ENCODE data around the gene MBIP. TPM values are rescaled to one million over a fixed set of nuclear protein-coding genes. Genes with fewer than 3 reads are reported as not detected.
A peak's percentile ranks its signal among the peaks of the same experiment; 100 is the strongest.

MBIP gene
- polyA plus RNA-seq, result 10 to 100 TPM; 12.9 to 30.8 (median 22.0) TPM
- long read RNA-seq, donor 1, result 0 reads
- long read RNA-seq, donor 2, partial matches to known transcripts, result 0 of 2 reads
- long read RNA-seq, donor 2, other reads (novel, unspliced or antisense), result 0 of 2 reads
- long read RNA-seq, donor 3, transcript MBIP-203 (9 exons, 1,648 nt), result major isoform, 5 of 6 reads
- long read RNA-seq, donor 3, partial matches to known transcripts, result 0 of 6 reads
- long read RNA-seq, donor 3, other reads (novel, unspliced or antisense), result 0 of 6 reads
- long read RNA-seq, donor 4, partial matches to known transcripts, result 0 of 1 reads
- long read RNA-seq, donor 4, other reads (novel, unspliced or antisense), result 0 of 1 reads
- long read RNA-seq, donor 5, partial matches to known transcripts, result 0 of 2 reads
- long read RNA-seq, donor 5, other reads (novel, unspliced or antisense), result 0 of 2 reads
- long read RNA-seq, donor 6, partial matches to known transcripts, result 0 of 4 reads
- long read RNA-seq, donor 6, other reads (novel, unspliced or antisense), result 0 of 4 reads
- long read RNA-seq, donor 7, result 0 reads
- long read RNA-seq, donor 8, partial matches to known transcripts, result 0 of 1 reads
- long read RNA-seq, donor 8, other reads (novel, unspliced or antisense), result 0 of 1 reads
- long read RNA-seq, donor 9, partial matches to known transcripts, result 0 of 1 reads
- long read RNA-seq, donor 9, other reads (novel, unspliced or antisense), result 0 of 1 reads
- long read RNA-seq, donor 10, transcript MBIP-203 (9 exons, 1,648 nt), result major isoform, 13 of 18 reads
- long read RNA-seq, donor 10, partial matches to known transcripts, result 0 of 18 reads
- long read RNA-seq, donor 10, other reads (novel, unspliced or antisense), result 0 of 18 reads

- FAIRE-seq, result no peak
- no peaks in the 10 kb centered on the region for H3K36me3 ChIP-seq (ENCODE audit: control insufficient read depth in 3 of 3, insufficient read depth in 2 of 3, low read depth in 1 of 3, low read length in 3 of 3)
- DNase-seq, result peak; percentile 97 to 99
- H3K27ac ChIP-seq (ENCODE audit: low read depth in 1 of 3, low read length in 2 of 3), result peak within 1 kb of the TSS; percentile 89 to 94 (median 92)
- peaks cover 0 to 5% (median 0%) of the 10 kb centered on the region in 3 donors for H3K4me1 ChIP-seq (ENCODE audit: control insufficient read depth in 3 of 3, insufficient read depth in 2 of 3, low read depth in 1 of 3, low read length in 2 of 3)
- H3K9me3 ChIP-seq (ENCODE audit: control insufficient read depth in 2 of 2, insufficient read depth in 1 of 2, low read depth in 1 of 2, low read length in 1 of 2), result no peaks in the 10 kb centered on the region
- no peaks in the 10 kb centered on the region for H3K27me3 ChIP-seq (ENCODE audit: control insufficient read depth in 3 of 3, insufficient read depth in 3 of 3, low read length in 3 of 3)
- WGBS, 3 donors, result 0 to 1% (median 0%) methylated on average over 35 of the region's 35 CpGs
- peak within 1 kb of the TSS; percentile 67 to 100 (median 94) for H3K4me3 ChIP-seq (ENCODE audit: low read depth in 1 of 3, low read length in 3 of 3)
Measured at GRCh38 chr14:36320200-36320896, at the start of gene MBIP. MBIP (minus strand) TSS chr14:36320637; CDS start chr14:36320588, 49 bp downstream.

- Histone ChIP-seq H3K27me3 (ENCODE audit: control insufficient read depth in 3 of 3, insufficient read depth in 3 of 3, low read length in 3 of 3) (peaks cover 0 to 3% (median 0%) of the 10 kb centered on the region in 3 donors), H3K4me1 (ENCODE audit: control insufficient read depth in 3 of 3, insufficient read depth in 2 of 3, low read depth in 1 of 3, low read length in 2 of 3) (no peaks in the 10 kb centered on the region), H3K36me3 (ENCODE audit: control insufficient read depth in 3 of 3, insufficient read depth in 2 of 3, low read depth in 1 of 3, low read length in 3 of 3) (no peaks in the 10 kb centered on the region), H3K9me3 (ENCODE audit: control insufficient read depth in 2 of 2, insufficient read depth in 1 of 2, low read depth in 1 of 2, low read length in 1 of 2) (peaks cover 0 to 2% of the 10 kb centered on the region in 2 donors), H3K4me3 (ENCODE audit: low read depth in 1 of 3, low read length in 3 of 3) (no peak overlapping the region), H3K27ac (ENCODE audit: low read depth in 1 of 3, low read length in 2 of 3) (no peak overlapping the region)
- DNase-seq (no peak), FAIRE-seq (no peak)
- 69 to 80% (median 73%) methylated on average over 6 of the region's 6 CpGs for WGBS, 3 donors
Measured at GRCh38 chr14:36367985-36368774, 47.7 kb upstream of the MBIP start.

DNA sequence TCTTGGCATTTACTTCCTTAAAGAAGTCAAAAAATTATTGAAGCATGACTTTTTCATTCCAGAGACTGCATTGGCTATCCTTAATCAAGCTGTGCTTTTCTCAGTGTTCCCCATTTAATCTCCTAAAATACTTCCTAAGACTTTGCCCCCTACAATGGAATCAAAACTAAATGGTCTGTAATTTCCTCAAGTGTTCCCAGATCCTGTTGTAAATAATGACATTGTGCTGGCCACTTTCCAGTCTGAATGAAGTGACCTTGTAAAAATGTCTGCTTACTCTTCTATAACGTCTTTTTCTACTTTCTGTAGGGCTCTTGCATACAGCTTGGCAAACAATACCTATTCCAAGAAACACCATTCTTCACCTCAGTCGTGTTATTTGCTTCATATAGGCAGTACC, 45.3 kb upstream of the MBIP start:
- Histone ChIP-seq H3K36me3 (ENCODE audit: control insufficient read depth in 3 of 3, insufficient read depth in 2 of 3, low read depth in 1 of 3, low read length in 3 of 3) (no peaks in the 10 kb centered on the region), H3K9me3 (ENCODE audit: control insufficient read depth in 2 of 2, insufficient read depth in 1 of 2, low read depth in 1 of 2, low read length in 1 of 2) (peaks cover 0 to 2% of the 10 kb centered on the region in 2 donors), H3K4me3 (ENCODE audit: low read depth in 1 of 3, low read length in 3 of 3) (no peak overlapping the region), H3K27me3 (ENCODE audit: control insufficient read depth in 3 of 3, insufficient read depth in 3 of 3, low read length in 3 of 3) (peaks cover 0 to 3% (median 0%) of the 10 kb centered on the region in 3 donors), H3K4me1 (ENCODE audit: control insufficient read depth in 3 of 3, insufficient read depth in 2 of 3, low read depth in 1 of 3, low read length in 2 of 3) (no peaks in the 10 kb centered on the region), H3K27ac (ENCODE audit: low read depth in 1 of 3, low read length in 2 of 3) (no peak overlapping the region)
- DNase-seq (no peak), FAIRE-seq (no peak)
- WGBS, 3 donors, result 17 to 34% (median 27%) methylated on average over 2 of the region's 2 CpGs

DNA sequence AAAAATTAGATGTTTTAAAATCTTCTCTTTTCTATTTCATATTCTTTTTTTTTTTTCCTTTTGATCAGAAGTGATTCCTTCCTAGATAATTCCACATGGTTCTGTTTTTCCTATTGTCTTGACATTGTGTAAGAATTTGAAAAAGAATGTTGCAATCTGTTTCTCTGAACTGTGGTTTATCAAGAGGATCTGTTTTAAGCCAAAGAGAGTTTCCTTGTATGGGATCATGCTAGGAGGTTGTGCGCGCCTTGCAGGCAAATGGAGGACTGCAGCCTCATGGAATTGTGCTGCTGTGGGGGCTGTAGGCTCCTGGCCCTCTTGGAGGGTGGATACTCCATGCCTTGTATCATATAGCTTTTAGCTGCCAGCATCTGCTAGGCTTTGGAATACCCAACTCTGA, 43.3 kb upstream of the MBIP start:
- no peak for FAIRE-seq
- Histone ChIP-seq H3K4me1 (ENCODE audit: control insufficient read depth in 3 of 3, insufficient read depth in 2 of 3, low read depth in 1 of 3, low read length in 2 of 3) (no peaks in the 10 kb centered on the region), H3K4me3 (ENCODE audit: low read depth in 1 of 3, low read length in 3 of 3) (no peak overlapping the region), H3K27ac (ENCODE audit: low read depth in 1 of 3, low read length in 2 of 3) (no peak overlapping the region), H3K27me3 (ENCODE audit: control insufficient read depth in 3 of 3, insufficient read depth in 3 of 3, low read length in 3 of 3) (peaks cover 0 to 3% (median 0%) of the 10 kb centered on the region in 3 donors), H3K36me3 (ENCODE audit: control insufficient read depth in 3 of 3, insufficient read depth in 2 of 3, low read depth in 1 of 3, low read length in 3 of 3) (no peaks in the 10 kb centered on the region), H3K9me3 (ENCODE audit: control insufficient read depth in 2 of 2, insufficient read depth in 1 of 2, low read depth in 1 of 2, low read length in 1 of 2) (peaks cover 0 to 2% of the 10 kb centered on the region in 2 donors)
- DNase-seq, result no peak
- 91 to 95% (median 94%) methylated on average over 2 of the region's 2 CpGs for WGBS, 3 donors

DNA sequence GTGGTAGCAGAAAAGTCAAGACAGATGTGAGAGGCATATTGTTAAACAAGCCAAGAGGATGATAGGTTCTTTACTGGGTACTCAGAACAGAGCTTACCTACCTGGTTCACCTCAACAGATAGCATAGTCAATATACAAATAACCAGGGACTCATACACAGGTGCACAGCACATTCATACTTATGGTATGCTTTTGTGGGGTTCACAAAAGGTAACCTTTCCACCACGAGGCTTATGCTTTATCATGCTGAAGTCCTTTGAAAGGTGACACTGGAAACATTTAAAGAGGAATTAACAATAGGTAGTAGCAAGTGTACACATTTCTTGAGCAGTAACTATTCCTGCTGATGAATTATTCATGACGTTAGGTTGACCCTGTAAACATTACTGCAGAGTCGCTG, 42.2 kb upstream of the MBIP start:
- FAIRE-seq (no peak), DNase-seq (no peak)
- Histone ChIP-seq H3K27ac (ENCODE audit: low read depth in 1 of 3, low read length in 2 of 3) (no peak overlapping the region), H3K4me3 (ENCODE audit: low read depth in 1 of 3, low read length in 3 of 3) (no peak overlapping the region), H3K9me3 (ENCODE audit: control insufficient read depth in 2 of 2, insufficient read depth in 1 of 2, low read depth in 1 of 2, low read length in 1 of 2) (no peaks in the 10 kb centered on the region), H3K36me3 (ENCODE audit: control insufficient read depth in 3 of 3, insufficient read depth in 2 of 3, low read depth in 1 of 3, low read length in 3 of 3) (no peaks in the 10 kb centered on the region), H3K27me3 (ENCODE audit: control insufficient read depth in 3 of 3, insufficient read depth in 3 of 3, low read length in 3 of 3) (peaks cover 0 to under 1% (median 0%) of the 10 kb centered on the region in 3 donors), H3K4me1 (ENCODE audit: control insufficient read depth in 3 of 3, insufficient read depth in 2 of 3, low read depth in 1 of 3, low read length in 2 of 3) (no peaks in the 10 kb centered on the region)
- 41 to 62% (median 53%) methylated on average over 3 of the region's 3 CpGs for WGBS, 3 donors

DNA sequence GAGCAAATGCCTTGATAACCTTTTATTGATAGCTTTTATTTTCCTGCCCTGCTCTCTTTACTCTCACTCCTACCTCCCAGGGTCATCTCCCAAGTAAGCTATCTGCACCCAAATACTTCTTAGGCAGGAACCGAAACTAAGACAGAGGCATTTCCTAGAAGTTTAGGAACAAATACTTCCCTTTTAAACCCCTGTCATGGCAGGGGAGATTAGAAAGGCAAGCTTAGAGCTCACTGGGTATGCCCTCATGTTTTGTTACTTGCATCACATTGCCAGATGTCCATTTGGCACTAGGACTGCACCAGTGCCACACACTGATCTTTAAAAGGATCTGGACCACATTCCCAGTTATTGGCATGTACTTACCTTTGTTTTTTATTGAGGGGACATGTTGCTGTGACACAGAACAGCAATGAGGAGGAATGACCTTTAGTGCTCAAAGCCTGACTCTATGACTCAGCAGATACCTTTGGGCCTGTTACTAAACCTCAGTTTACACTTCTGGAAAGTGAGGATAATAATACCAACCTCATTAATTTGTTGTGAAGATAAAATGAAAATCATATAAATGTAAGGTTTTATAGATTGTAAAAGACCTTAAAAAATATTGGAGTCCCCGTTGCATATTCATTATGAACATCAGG, 40.9 kb upstream of the MBIP start:
- Histone ChIP-seq H3K4me3 (ENCODE audit: low read depth in 1 of 3, low read length in 3 of 3) (no peak overlapping the region), H3K9me3 (ENCODE audit: control insufficient read depth in 2 of 2, insufficient read depth in 1 of 2, low read depth in 1 of 2, low read length in 1 of 2) (no peaks in the 10 kb centered on the region), H3K4me1 (ENCODE audit: control insufficient read depth in 3 of 3, insufficient read depth in 2 of 3, low read depth in 1 of 3, low read length in 2 of 3) (no peaks in the 10 kb centered on the region), H3K27ac (ENCODE audit: low read depth in 1 of 3, low read length in 2 of 3) (no peak overlapping the region), H3K36me3 (ENCODE audit: control insufficient read depth in 3 of 3, insufficient read depth in 2 of 3, low read depth in 1 of 3, low read length in 3 of 3) (no peaks in the 10 kb centered on the region), H3K27me3 (ENCODE audit: control insufficient read depth in 3 of 3, insufficient read depth in 3 of 3, low read length in 3 of 3) (no peaks in the 10 kb centered on the region)
- FAIRE-seq, result no peak
- DNase-seq, result no peak
- WGBS, 3 donors, result 56 to 81% (median 74%) methylated on average over 2 of the region's 2 CpGs

DNA sequence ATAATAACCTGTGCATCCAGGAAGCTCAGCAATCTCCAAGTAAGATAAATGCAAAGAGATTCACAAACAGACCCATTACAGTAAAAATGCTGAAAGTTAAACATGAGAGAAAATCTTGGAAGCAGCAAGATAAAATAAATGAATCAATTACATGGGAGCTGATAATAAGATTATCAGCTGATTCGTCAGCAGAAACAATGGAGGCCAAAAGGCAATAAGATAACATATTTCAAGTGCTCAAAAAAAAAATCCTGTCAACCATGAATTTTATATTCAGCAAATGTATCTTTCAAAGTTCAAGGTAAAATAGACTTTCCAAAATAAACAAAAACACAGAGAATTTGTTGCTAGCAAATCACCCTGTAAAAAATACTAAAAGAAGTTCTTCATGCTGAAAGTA, 36.4 kb upstream of the MBIP start:
- 29 to 71% (median 60%) methylated on average over 1 of the region's 1 CpG for WGBS, 3 donors
- H3K9me3 ChIP-seq (ENCODE audit: control insufficient read depth in 2 of 2, insufficient read depth in 1 of 2, low read depth in 1 of 2, low read length in 1 of 2), result peaks cover 0 to 4% of the 10 kb centered on the region in 2 donors
- H3K4me3 ChIP-seq (ENCODE audit: low read depth in 1 of 3, low read length in 3 of 3), result no peak overlapping the region
- H3K36me3 ChIP-seq (ENCODE audit: control insufficient read depth in 3 of 3, insufficient read depth in 2 of 3, low read depth in 1 of 3, low read length in 3 of 3), result no peaks in the 10 kb centered on the region
- H3K27me3 ChIP-seq (ENCODE audit: control insufficient read depth in 3 of 3, insufficient read depth in 3 of 3, low read length in 3 of 3), result no peaks in the 10 kb centered on the region
- H3K4me1 ChIP-seq (ENCODE audit: control insufficient read depth in 3 of 3, insufficient read depth in 2 of 3, low read depth in 1 of 3, low read length in 2 of 3), result no peaks in the 10 kb centered on the region
- FAIRE-seq (no peak), DNase-seq (no peak)
- H3K27ac ChIP-seq (ENCODE audit: low read depth in 1 of 3, low read length in 2 of 3), result no peak overlapping the region

Data from small intestine (tissue), 16 donors.